Activated CD4-positive, alpha-beta T cell treated with anti-CD3 and anti-CD28 coated beads, Interleukin-2, amount 10 ng/mL, durations not matched to agents 7 days and 5 days (primary cell): ENCODE data around the gene EXT2. TPM values are rescaled to one million over a fixed set of nuclear protein-coding genes. Genes with fewer than 3 reads are reported as not detected.

Source experiments
- CTCF ChIA-PET: fragments of 350-600 bp; sonication (Branson Sonifier 250); formaldehyde crosslinking; loops from one replicate; lab custom pipeline; 2021; ENCODE audit warnings: antibody characterized with exemption; lab: Charles Lee
- POLR2A ChIA-PET: fragments of 350-600 bp; sonication (Branson Sonifier 250); formaldehyde crosslinking; loops from one replicate; lab custom pipeline; 2021; ENCODE audit warnings: antibody characterized with exemption; lab: Charles Lee
- DNase-seq: peaks from one replicate; pipeline ENCODE4 v3.0.0-alpha.2; 2020
- H3K27ac Mint-ChIP-seq: one replicate; pipeline ENCODE4 v1.8.0; 2021; ENCODE audit warnings: mild to moderate bottlenecking, moderate library complexity, mixed read lengths
- H3K27me3 Mint-ChIP-seq: one replicate; pipeline ENCODE4 v1.8.0; 2021; ENCODE audit warnings: mixed read lengths
- H3K36me3 Mint-ChIP-seq: one replicate; pipeline ENCODE4 v1.8.0; 2021; ENCODE audit warnings: low read depth, mixed read lengths
- H3K4me1 Mint-ChIP-seq: one replicate; pipeline ENCODE4 v1.8.0; 2021; ENCODE audit warnings: mixed read lengths
- H3K4me3 Mint-ChIP-seq: one replicate; pipeline ENCODE4 v1.8.0; 2021; ENCODE audit warnings: mild to moderate bottlenecking, moderate library complexity, mixed read lengths
- H3K9me3 Mint-ChIP-seq: one replicate; pipeline ENCODE4 v1.8.0; 2021; ENCODE audit warnings: mixed read lengths
- total RNA-seq, 2 experiments: library from RNA; stranded (reverse); gene quantifications; one replicate each; pipeline ENCODE4 v1.2.3, GENCODE V29; 2021

Gene EXT2
- total RNA-seq, 2 experiments from 2014 or later, result 26.7 to 27.7 TPM

GRCh38 chr11:44274404-44274803 lies 178.9 kb downstream of the EXT2 start:
- no peaks in the 10 kb centered on the region for H3K4me1 Mint-ChIP-seq
- no peaks in the 10 kb centered on the region for H3K9me3 Mint-ChIP-seq
- ChIA-PET CTCF (interaction anchor here (1.3 to 1.4 kb wide), 2 partner anchors 7 to 12 kb away, joined by 3 read pairs; no protein-coding TSS in a partner anchor), POLR2A (interaction anchor here (0.6 kb wide), 1 partner anchor 187 kb away, joined by 4 read pairs; no protein-coding TSS in a partner anchor)
- no peaks in the 10 kb centered on the region for H3K27me3 Mint-ChIP-seq
- no peak overlapping the region for H3K27ac Mint-ChIP-seq
- no peak overlapping the region for H3K4me3 Mint-ChIP-seq
- no peaks in the 10 kb centered on the region for H3K36me3 Mint-ChIP-seq
- no peak for DNase-seq

- H3K9me3 Mint-ChIP-seq, result no peaks in the 10 kb centered on the region
- no peak overlapping the region for H3K4me3 Mint-ChIP-seq
- no peaks in the 10 kb centered on the region for H3K4me1 Mint-ChIP-seq
- H3K27me3 Mint-ChIP-seq, result no peaks in the 10 kb centered on the region
- no peak overlapping the region for H3K27ac Mint-ChIP-seq
- ChIA-PET POLR2A (no interaction called here), CTCF (interaction anchor here (0.7 to 1.4 kb wide), 3 partner anchors 8 to 14 kb away, joined by 3 read pairs; no protein-coding TSS in a partner anchor)
- H3K36me3 Mint-ChIP-seq, result no peaks in the 10 kb centered on the region
- no peak for DNase-seq
These were observed 179.8 kb downstream of the EXT2 start for GRCh38 chr11:44275241-44275640.

- POLR2A ChIA-PET, result no interaction called here
- no peaks in the 10 kb centered on the region for H3K36me3 Mint-ChIP-seq
- CTCF ChIA-PET, result interaction anchor here (0.7 to 1.4 kb wide), 3 partner anchors 9 to 14 kb away, joined by 3 read pairs; no protein-coding TSS in a partner anchor
- no peaks in the 10 kb centered on the region for H3K4me1 Mint-ChIP-seq
- DNase-seq, result no peak
- no peak overlapping the region for H3K27ac Mint-ChIP-seq
- H3K4me3 Mint-ChIP-seq, result no peak overlapping the region
- H3K9me3 Mint-ChIP-seq, result no peaks in the 10 kb centered on the region
- no peaks in the 10 kb centered on the region for H3K27me3 Mint-ChIP-seq
These were observed 180.6 kb downstream of the EXT2 start for GRCh38 chr11:44275961-44276550.

GRCh38 chr11:44277196-44278090 lies 182.0 kb downstream of the EXT2 start:
- CTCF ChIA-PET, result interaction anchor here (0.6 kb wide), 1 partner anchor 617 kb away, joined by 4 read pairs; no protein-coding TSS in a partner anchor
- POLR2A ChIA-PET, result no interaction called here
- Mint-ChIP-seq H3K4me3 (no peak overlapping the region), H3K9me3 (no peaks in the 10 kb centered on the region), H3K36me3 (no peaks in the 10 kb centered on the region), H3K27me3 (no peaks in the 10 kb centered on the region), H3K27ac (no peak overlapping the region), H3K4me1 (no peaks in the 10 kb centered on the region)
- no peak for DNase-seq

GRCh38 chr11:44279483-44279882 lies 184.0 kb downstream of the EXT2 start:
- Mint-ChIP-seq H3K9me3 (no peaks in the 10 kb centered on the region), H3K27ac (no peak overlapping the region), H3K27me3 (peaks cover 2% of the 10 kb centered on the region), H3K4me3 (no peak overlapping the region), H3K4me1 (no peaks in the 10 kb centered on the region), H3K36me3 (no peaks in the 10 kb centered on the region)
- no peak for DNase-seq
- ChIA-PET CTCF (no interaction called here), POLR2A (no interaction called here)

GRCh38 chr11:44280257-44280656 lies 184.8 kb downstream of the EXT2 start:
- Mint-ChIP-seq H3K27ac (no peak overlapping the region), H3K36me3 (no peaks in the 10 kb centered on the region), H3K27me3 (peaks cover 2% of the 10 kb centered on the region), H3K4me3 (no peak overlapping the region), H3K9me3 (no peaks in the 10 kb centered on the region), H3K4me1 (no peaks in the 10 kb centered on the region)
- ChIA-PET CTCF (interaction anchor here (1.1 kb wide), 1 partner anchor 11 kb away, joined by 3 read pairs; no protein-coding TSS in a partner anchor), POLR2A (no interaction called here)
- DNase-seq, result no peak

- no peaks in the 10 kb centered on the region for H3K9me3 Mint-ChIP-seq
- H3K4me3 Mint-ChIP-seq, result no peak overlapping the region
- CTCF ChIA-PET, result interaction anchor here (0.7 to 1.2 kb wide), 2 partner anchors 20 to 665 kb away, joined by 3 read pairs; no protein-coding TSS in a partner anchor
- H3K27ac Mint-ChIP-seq, result no peak overlapping the region
- POLR2A ChIA-PET, result no interaction called here
- DNase-seq, result no peak
- no peaks in the 10 kb centered on the region for H3K36me3 Mint-ChIP-seq
- peaks cover 2% of the 10 kb centered on the region for H3K27me3 Mint-ChIP-seq
- H3K4me1 Mint-ChIP-seq, result no peaks in the 10 kb centered on the region
These were observed 185.7 kb downstream of the EXT2 start for GRCh38 chr11:44281151-44281550.

- POLR2A ChIA-PET, result no interaction called here
- peaks cover 2% of the 10 kb centered on the region for H3K27me3 Mint-ChIP-seq
- no peak overlapping the region for H3K27ac Mint-ChIP-seq
- no peak for DNase-seq
- no peak overlapping the region for H3K4me3 Mint-ChIP-seq
- H3K9me3 Mint-ChIP-seq, result no peaks in the 10 kb centered on the region
- no peaks in the 10 kb centered on the region for H3K4me1 Mint-ChIP-seq
- H3K36me3 Mint-ChIP-seq, result no peaks in the 10 kb centered on the region
- CTCF ChIA-PET, result no interaction called here
These were observed 187.1 kb downstream of the EXT2 start for GRCh38 chr11:44282620-44283019.

- no peak overlapping the region for H3K27ac Mint-ChIP-seq
- H3K27me3 Mint-ChIP-seq, result peaks cover 2% of the 10 kb centered on the region
- H3K36me3 Mint-ChIP-seq, result no peaks in the 10 kb centered on the region
- CTCF ChIA-PET, result interaction anchor here (1.2 to 2.9 kb wide), 4 partner anchors 11 to 626 kb away, joined by 3 to 9 read pairs (median 3); no protein-coding TSS in a partner anchor
- H3K9me3 Mint-ChIP-seq, result no peaks in the 10 kb centered on the region
- no peaks in the 10 kb centered on the region for H3K4me1 Mint-ChIP-seq
- DNase-seq, result no peak
- POLR2A ChIA-PET, result no interaction called here
- H3K4me3 Mint-ChIP-seq, result no peak overlapping the region
These were observed 190.3 kb downstream of the EXT2 start for GRCh38 chr11:44285756-44286155.

GRCh38 chr11:44286268-44286880 lies 190.9 kb downstream of the EXT2 start:
- peaks cover 2% of the 10 kb centered on the region for H3K27me3 Mint-ChIP-seq
- H3K4me1 Mint-ChIP-seq, result no peaks in the 10 kb centered on the region
- no peak overlapping the region for H3K27ac Mint-ChIP-seq
- H3K36me3 Mint-ChIP-seq, result no peaks in the 10 kb centered on the region
- POLR2A ChIA-PET, result no interaction called here
- no peak overlapping the region for H3K4me3 Mint-ChIP-seq
- H3K9me3 Mint-ChIP-seq, result no peaks in the 10 kb centered on the region
- CTCF ChIA-PET, result interaction anchor here (0.8 to 2.9 kb wide), 6 partner anchors 11 to 625 kb away, joined by 3 to 9 read pairs (median 3); no protein-coding TSS in a partner anchor
- peak; percentile 67 for DNase-seq

GRCh38 chr11:44286911-44287310 lies 191.4 kb downstream of the EXT2 start:
- Mint-ChIP-seq H3K36me3 (no peaks in the 10 kb centered on the region), H3K27ac (no peak overlapping the region), H3K27me3 (peaks cover 2% of the 10 kb centered on the region), H3K4me3 (no peak overlapping the region), H3K9me3 (no peaks in the 10 kb centered on the region), H3K4me1 (no peaks in the 10 kb centered on the region)
- CTCF ChIA-PET, result interaction anchor here (0.8 to 2.9 kb wide), 3 partner anchors 11 to 434 kb away, joined by 3 to 9 read pairs (median 6); no protein-coding TSS in a partner anchor
- no peak for DNase-seq
- POLR2A ChIA-PET, result no interaction called here

GRCh38 chr11:44288133-44288526 lies 192.7 kb downstream of the EXT2 start:
- Mint-ChIP-seq H3K4me3 (no peak overlapping the region), H3K36me3 (no peaks in the 10 kb centered on the region), H3K27me3 (peaks cover 2% of the 10 kb centered on the region), H3K4me1 (no peaks in the 10 kb centered on the region), H3K27ac (no peak overlapping the region), H3K9me3 (no peaks in the 10 kb centered on the region)
- CTCF ChIA-PET, result interaction anchor here (2.5 kb wide), 1 partner anchor 10 kb away, joined by 6 read pairs; no protein-coding TSS in a partner anchor
- no peak for DNase-seq
- POLR2A ChIA-PET, result no interaction called here
